OCI-LY1 (cell line): Measurements from ENCODE around the gene ADAMTSL1.

ENCODE experiments used
- H2AFZ ChIP-seq: fragments of 200-600 bp; sonication (generic), shearing (Covaris generic); 2 replicates; pipeline ENCODE4 v1.6.0; 2014; ENCODE audit warnings: antibody characterized with exemption, mild to moderate bottlenecking, low read length
- H3F3A ChIP-seq: fragments of 200-600 bp; sonication (generic), shearing (Covaris generic); 2 replicates; pipeline ENCODE4 v1.6.0; 2014; ENCODE audit warnings: mild to moderate bottlenecking, antibody characterized with exemption, low read length, moderate library complexity; ENCODE audit not compliant: insufficient read depth
- H3K27ac ChIP-seq: fragments of 200-600 bp; sonication (generic); 2 replicates; pipeline ENCODE4 v1.5.1; 2014; ENCODE audit warnings: low read length, mixed run types, mild to moderate bottlenecking, low read depth; ENCODE audit not compliant: poor library complexity, severe bottlenecking
- H3K27me3 ChIP-seq: fragments of 200-600 bp; sonication (generic); 2 replicates; pipeline ENCODE4 v1.6.0; 2014; ENCODE audit warnings: antibody characterized with exemption, mild to moderate bottlenecking, low read length, moderate library complexity; ENCODE audit not compliant: insufficient read depth
- H3K36me3 ChIP-seq: fragments of 200-600 bp; sonication (generic); 2 replicates; pipeline ENCODE4 v1.6.1; 2014; ENCODE audit warnings: mild to moderate bottlenecking, antibody characterized with exemption, low read length, moderate library complexity, mixed read lengths; ENCODE audit not compliant: insufficient read depth
- H3K4me1 ChIP-seq: fragments of 200-600 bp; sonication (generic); 2 replicates; pipeline ENCODE4 v1.5.1; 2014; ENCODE audit warnings: mild to moderate bottlenecking, low read length, moderate library complexity; ENCODE audit not compliant: insufficient read depth, severe bottlenecking
- H3K4me2 ChIP-seq: fragments of 200-600 bp; sonication (generic), shearing (Covaris generic); 2 replicates; pipeline ENCODE4 v1.6.1; 2014; ENCODE audit warnings: low read length
- H3K4me3 ChIP-seq: fragments of 200-600 bp; sonication (generic); 2 replicates; pipeline ENCODE4 v1.5.1; 2014; ENCODE audit warnings: low read length, low read depth, mild to moderate bottlenecking, mixed read lengths; ENCODE audit not compliant: poor library complexity, severe bottlenecking
- H3K79me2 ChIP-seq: fragments of 200-600 bp; shearing (Covaris generic); 2 replicates; pipeline ENCODE4 v1.6.1; 2016; ENCODE audit warnings: mixed run types, low read length, mixed read lengths; ENCODE audit not compliant: insufficient read depth
- H3K9ac ChIP-seq: fragments of 200-600 bp; sonication (generic), shearing (Covaris generic); 2 replicates; pipeline ENCODE4 v1.6.1; 2014; ENCODE audit warnings: mild to moderate bottlenecking, low read length, mixed read lengths
- H3K9me2 ChIP-seq: fragments of 200-600 bp; sonication (generic), shearing (Covaris generic); 2 replicates; pipeline ENCODE4 v1.6.1; 2014; ENCODE audit warnings: low read depth, mild to moderate bottlenecking, low read length, mixed read lengths
- H3K9me3 ChIP-seq: fragments of 200-600 bp; shearing (Covaris generic); 2 replicates; pipeline ENCODE4 v1.6.1; 2014; ENCODE audit warnings: low read length, mixed read lengths
- H4K20me1 ChIP-seq: fragments of 200-600 bp; sonication (generic), shearing (Covaris generic); 2 replicates; pipeline ENCODE4 v1.6.0; 2016; ENCODE audit warnings: mild to moderate bottlenecking, low read length; ENCODE audit not compliant: insufficient read depth
- CTCF ChIP-seq: fragments of 200-600 bp; sonication (generic), shearing (Covaris generic); IDR thresholded peaks from 2 replicates; pipeline ENCODE4 v1.5.1; 2017; ENCODE audit warnings: mild to moderate bottlenecking, antibody characterized with exemption, low read length, moderate library complexity, mixed read lengths
- EZH2 ChIP-seq: fragments of 200-600 bp; sonication (generic), shearing (Covaris generic); IDR thresholded peaks from 2 replicates; pipeline ENCODE4 v1.8.0; 2017; ENCODE audit warnings: borderline replicate concordance, mixed run types, mild to moderate bottlenecking, antibody characterized with exemption, low read length, moderate library complexity, mixed read lengths

ADAMTSL1 gene

GRCh38 chr9:18805386-18805785 lies 331.4 kb downstream of the ADAMTSL1 start:
- Histone ChIP-seq H3K79me2 (no peaks in the 10 kb centered on the region), H3K4me1 (no peaks in the 10 kb centered on the region), H3K9me3 (no peaks in the 10 kb centered on the region), H3K27me3 (no peaks in the 10 kb centered on the region), H3K9me2 (no peaks in the 10 kb centered on the region), H3K4me3 (no peak overlapping the region), H3K27ac (no peak overlapping the region), H3F3A (no peaks in the 10 kb centered on the region), H3K36me3 (no peaks in the 10 kb centered on the region), H4K20me1 (no peaks in the 10 kb centered on the region), H3K4me2 (no peak overlapping the region), H3K9ac (no peak overlapping the region), H2AFZ (no peak overlapping the region)
- no peak for TF ChIP-seq EZH2
- TF ChIP-seq CTCF, result no peak

GRCh38 chr9:18806232-18807080 lies 332.5 kb downstream of the ADAMTSL1 start:
- Histone ChIP-seq H3K27ac (no peak overlapping the region), H4K20me1 (no peaks in the 10 kb centered on the region), H3F3A (no peaks in the 10 kb centered on the region), H3K36me3 (no peaks in the 10 kb centered on the region), H3K79me2 (no peaks in the 10 kb centered on the region), H3K4me2 (no peak overlapping the region), H3K9ac (no peak overlapping the region), H3K27me3 (no peaks in the 10 kb centered on the region), H3K9me3 (no peaks in the 10 kb centered on the region), H3K4me1 (no peaks in the 10 kb centered on the region), H3K9me2 (no peaks in the 10 kb centered on the region), H2AFZ (no peak overlapping the region), H3K4me3 (no peak overlapping the region)
- TF ChIP-seq EZH2 (no peak), CTCF (no peak)

GRCh38 chr9:18810581-18810980 lies 336.6 kb downstream of the ADAMTSL1 start:
- Histone ChIP-seq H3K27me3 (no peaks in the 10 kb centered on the region), H4K20me1 (no peaks in the 10 kb centered on the region), H3K36me3 (no peaks in the 10 kb centered on the region), H3K4me3 (no peak overlapping the region), H3K27ac (no peak overlapping the region), H2AFZ (no peak overlapping the region), H3K4me1 (no peaks in the 10 kb centered on the region), H3F3A (no peaks in the 10 kb centered on the region), H3K9me2 (no peaks in the 10 kb centered on the region), H3K4me2 (no peak overlapping the region), H3K79me2 (no peaks in the 10 kb centered on the region), H3K9ac (no peak overlapping the region), H3K9me3 (no peaks in the 10 kb centered on the region)
- TF ChIP-seq EZH2, result no peak
- TF ChIP-seq CTCF, result no peak
